ENCODE data around the gene CCDC69.

DNA sequence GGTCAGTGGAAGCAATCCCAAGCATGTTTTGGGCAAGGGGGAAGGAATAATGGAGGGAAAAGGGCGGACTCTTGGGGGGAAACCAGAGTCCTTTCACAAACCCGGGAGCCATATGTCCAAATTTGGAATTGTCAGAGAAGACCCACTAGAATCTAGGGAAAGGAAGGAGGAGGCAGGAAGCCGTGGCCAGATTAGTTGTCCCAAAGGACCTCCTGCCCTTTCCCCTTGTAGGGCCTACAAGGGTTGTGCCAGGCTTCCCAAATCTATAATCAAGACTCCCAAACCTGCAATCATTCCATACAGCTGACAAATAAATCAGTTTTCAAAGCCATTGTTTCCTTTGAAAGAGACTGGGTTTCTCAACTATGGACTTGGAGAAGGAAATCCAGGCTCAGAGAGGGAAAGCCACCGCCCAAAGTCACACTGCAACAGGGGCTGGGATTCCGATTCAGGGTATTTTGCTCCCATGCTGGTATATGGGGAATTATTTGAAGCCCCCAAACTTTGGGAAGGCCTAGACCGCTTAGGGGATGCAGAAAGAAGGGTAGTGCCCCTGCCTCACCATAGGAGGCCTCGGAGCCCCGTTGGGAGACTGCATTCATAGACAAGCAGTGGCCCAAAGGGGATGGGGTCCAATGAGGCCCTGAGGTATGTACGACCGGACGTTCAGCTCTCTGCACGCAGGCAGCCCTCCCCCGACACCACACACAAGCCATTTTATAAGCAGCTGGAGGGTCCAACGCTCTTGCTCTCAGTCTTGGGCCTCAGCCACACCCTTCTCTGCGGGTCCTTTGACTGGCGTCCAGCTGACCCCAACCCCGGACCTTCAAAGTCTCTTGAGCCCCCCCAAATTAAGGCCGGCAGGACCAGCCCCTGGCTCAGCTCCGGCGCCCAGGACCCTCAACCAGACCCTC is 67.1 kb downstream of the CCDC69 start:
- TF ChIP-seq POLR2A (IDR thresholded peaks at IDR 0.05; ENCODE audit: low read length) (no peak), GATA1 (IDR thresholded peaks at IDR 0.05; ENCODE audit: low read depth, low read length) (no peak)

All from erythroblast (primary cell).